Esophagus squamous epithelium (tissue), 4 donors: ENCODE data around the gene TMEM132D.

Source experiments
- POLR2A ChIP-seq, 4 donors: fragments of 450-650 bp; IDR thresholded peaks; one replicate each; pipeline ENCODE4 v1.6.1; 2017; ENCODE audit warnings: antibody characterized with exemption in 4 of 4, mild to moderate bottlenecking in 4 of 4, moderate library complexity in 3 of 4
- TF ChIP-seq, protein P1 (sequence below), 6 experiments: fragments of 450-650 bp in 4 of 6; fragments of 200-600 bp in 2 of 6; sonication (generic) in 2 of 6; IDR thresholded peaks; one replicate each; pipeline ENCODE4 v1.5.1; 2016 to 2019; ENCODE audit warnings: antibody characterized with exemption in 6 of 6, mild to moderate bottlenecking in 4 of 6, moderate library complexity in 4 of 6

DNA sequence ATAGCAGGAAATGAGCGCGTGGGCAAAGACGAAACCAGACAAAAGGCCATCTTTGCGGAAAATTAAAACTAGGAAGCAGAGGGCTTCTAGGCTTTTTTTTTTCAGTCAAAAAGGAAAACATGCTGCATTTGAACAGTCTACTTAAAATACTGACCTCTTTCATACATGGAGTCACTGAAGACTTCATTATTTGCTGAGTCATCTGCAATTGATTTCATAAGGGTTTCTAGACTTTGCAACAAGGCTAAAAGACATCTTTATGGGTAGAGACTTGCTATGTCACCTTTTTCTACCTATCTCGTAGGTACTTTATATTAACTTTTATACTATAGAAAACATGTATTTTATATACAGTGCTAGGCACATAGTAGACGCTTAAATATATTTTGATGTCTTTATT is 238.4 kb downstream of the TMEM132D start:
- TF ChIP-seq, protein P1, sequence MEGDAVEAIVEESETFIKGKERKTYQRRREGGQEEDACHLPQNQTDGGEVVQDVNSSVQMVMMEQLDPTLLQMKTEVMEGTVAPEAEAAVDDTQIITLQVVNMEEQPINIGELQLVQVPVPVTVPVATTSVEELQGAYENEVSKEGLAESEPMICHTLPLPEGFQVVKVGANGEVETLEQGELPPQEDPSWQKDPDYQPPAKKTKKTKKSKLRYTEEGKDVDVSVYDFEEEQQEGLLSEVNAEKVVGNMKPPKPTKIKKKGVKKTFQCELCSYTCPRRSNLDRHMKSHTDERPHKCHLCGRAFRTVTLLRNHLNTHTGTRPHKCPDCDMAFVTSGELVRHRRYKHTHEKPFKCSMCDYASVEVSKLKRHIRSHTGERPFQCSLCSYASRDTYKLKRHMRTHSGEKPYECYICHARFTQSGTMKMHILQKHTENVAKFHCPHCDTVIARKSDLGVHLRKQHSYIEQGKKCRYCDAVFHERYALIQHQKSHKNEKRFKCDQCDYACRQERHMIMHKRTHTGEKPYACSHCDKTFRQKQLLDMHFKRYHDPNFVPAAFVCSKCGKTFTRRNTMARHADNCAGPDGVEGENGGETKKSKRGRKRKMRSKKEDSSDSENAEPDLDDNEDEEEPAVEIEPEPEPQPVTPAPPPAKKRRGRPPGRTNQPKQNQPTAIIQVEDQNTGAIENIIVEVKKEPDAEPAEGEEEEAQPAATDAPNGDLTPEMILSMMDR (IDR thresholded peaks at IDR 0.05) = no peak
- no peak for TF ChIP-seq POLR2A (IDR thresholded peaks at IDR 0.05)
